ENCODE measurements around the gene SEC14L5.

DNA sequence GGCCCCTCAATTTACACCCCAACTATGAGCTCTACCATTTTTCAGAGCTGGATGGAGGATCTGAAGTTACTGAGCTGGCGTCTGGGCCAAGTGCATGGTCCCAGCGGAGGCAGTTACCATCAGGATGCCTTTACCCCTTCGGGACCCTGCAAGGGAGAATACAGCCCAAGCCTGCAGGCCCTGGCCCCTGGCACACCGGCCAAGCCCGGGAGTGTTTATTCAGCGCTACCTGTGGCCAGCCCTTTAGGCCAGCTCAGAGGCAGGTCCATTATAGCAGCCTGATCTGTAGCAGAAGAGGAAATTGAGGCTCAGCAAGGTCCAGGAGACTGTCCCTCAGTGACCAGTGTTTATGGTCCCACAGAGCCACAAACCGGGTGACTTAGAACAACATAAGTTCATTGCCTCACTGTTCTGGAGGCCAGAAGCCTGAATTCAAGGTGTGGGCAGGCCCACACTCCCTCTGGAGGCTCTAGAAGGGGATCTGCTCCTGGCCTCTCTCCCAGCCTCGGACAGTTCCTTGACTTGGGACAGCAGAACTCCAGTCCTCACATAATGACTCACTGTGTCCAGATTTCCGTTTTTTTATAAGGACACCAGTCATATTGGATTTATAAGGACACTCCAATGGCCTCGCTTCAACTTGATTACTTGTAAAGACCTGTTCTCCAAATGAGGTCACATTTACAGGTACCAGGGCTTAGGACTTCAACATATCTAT is 8.8 kb downstream of the SEC14L5 start:
- no peak for TF ChIP-seq CTCF (IDR thresholded peaks at IDR 0.05; ENCODE audit: insufficient read depth, low read depth, low read length)
- TF ChIP-seq EZH2 (IDR thresholded peaks at IDR 0.05; ENCODE audit: insufficient read depth, low read length): no peak

All from astrocyte (in vitro differentiated cells and primary cell).